H54 (cell line): Measurements from ENCODE around the gene MYBPC2.

Source experiments
- DNase-seq: peaks from one replicate; pipeline ENCODE4 v3.0.0; 2011; ENCODE audit warnings: low spot score, mixed read lengths; ENCODE audit not compliant: insufficient read length
- FAIRE-seq: peaks from 3 replicates; lab custom pipeline; 2011; peaks lifted over from hg19 to GRCh38; lab: Jason Lieb, UNC
- POLR2A ChIP-seq: IDR thresholded peaks from 2 replicates; pipeline ENCODE4 v1.6.1; 2011; ENCODE audit warnings: low read depth, mild to moderate bottlenecking, low read length

Gene MYBPC2

DNA sequence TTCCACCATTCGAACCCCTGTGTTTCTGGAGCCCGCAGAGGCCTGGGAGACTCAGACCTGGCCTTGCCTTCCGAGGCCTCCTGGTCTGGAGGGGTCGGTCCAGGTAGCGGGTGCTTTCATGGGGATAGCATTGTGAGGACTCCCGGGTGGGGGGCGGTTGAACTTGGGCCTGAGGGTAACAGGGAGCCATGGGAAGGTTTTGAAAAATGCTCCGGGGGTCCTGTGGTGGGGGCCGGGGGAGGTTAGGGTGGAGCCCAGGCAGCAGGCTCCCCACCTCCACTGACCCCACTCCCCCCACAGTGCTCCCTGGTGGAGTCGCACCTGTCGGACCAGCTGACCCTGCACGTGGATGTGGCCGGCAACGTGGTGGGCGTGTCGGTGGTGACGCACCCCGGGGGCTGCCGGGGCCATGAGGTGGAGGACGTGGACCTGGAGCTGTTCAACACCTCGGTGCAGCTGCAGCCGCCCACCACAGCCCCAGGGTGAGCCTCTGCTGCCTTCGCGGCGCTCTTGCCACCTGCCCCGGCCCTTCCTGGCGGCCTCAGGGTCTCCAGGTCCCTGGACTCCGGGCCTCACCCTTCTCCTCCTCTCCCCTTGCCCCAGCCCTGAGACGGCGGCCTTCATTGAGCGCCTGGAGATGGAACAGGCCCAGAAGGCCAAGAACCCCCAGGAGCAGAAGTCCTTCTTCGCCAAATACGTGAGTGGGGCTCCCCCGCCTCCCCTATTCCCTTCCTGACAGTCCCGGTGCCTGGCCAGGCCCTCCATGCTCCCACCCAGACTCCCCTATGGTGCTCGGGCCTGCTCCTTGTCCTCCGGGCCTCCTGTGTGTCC lies 47.8 kb downstream of the MYBPC2 start:
- DNase-seq (no peak), FAIRE-seq (no peak)
- no peak for TF ChIP-seq POLR2A

DNA sequence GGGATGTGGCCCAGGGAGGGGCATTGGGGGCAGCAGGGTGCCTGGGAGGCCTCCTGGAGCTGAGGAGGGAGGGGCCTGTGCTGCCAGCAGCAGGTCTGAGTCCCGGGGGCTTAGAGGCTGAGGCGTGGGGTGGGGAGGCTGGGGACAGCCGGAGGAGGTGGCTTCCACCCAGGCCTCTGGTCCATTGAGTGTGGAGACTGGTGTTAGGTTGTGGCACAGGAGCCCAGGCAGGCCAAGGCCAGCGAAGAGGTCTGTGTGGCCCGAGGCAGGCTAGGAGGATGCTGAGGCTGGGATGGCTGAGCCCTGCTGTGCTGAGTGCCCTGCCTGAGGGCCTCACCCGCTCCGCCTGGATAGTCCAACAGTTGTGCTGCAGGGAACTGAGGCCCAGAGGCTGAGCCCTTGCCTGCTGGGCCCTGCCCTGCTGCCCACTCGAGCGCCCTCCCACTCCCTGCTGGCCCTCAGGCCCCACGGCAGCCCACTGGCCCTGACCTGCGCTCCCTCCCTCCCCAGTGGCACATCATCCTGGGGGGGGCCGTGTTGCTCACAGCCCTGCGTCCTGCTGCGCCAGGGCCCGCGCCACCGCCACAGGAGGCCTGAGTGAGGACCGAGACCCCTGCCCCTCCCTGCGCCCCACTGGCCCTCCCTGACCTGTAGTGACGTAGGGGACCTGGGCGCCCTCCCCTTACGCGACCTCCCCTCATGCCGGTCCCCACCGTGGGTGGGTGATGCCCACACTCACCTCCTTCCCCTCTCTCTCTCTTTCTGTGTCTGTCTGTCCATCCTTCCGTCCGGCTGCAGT lies 48.9 kb downstream of the MYBPC2 start:
- DNase-seq = no peak
- FAIRE-seq = no peak
- no peak for TF ChIP-seq POLR2A

DNA sequence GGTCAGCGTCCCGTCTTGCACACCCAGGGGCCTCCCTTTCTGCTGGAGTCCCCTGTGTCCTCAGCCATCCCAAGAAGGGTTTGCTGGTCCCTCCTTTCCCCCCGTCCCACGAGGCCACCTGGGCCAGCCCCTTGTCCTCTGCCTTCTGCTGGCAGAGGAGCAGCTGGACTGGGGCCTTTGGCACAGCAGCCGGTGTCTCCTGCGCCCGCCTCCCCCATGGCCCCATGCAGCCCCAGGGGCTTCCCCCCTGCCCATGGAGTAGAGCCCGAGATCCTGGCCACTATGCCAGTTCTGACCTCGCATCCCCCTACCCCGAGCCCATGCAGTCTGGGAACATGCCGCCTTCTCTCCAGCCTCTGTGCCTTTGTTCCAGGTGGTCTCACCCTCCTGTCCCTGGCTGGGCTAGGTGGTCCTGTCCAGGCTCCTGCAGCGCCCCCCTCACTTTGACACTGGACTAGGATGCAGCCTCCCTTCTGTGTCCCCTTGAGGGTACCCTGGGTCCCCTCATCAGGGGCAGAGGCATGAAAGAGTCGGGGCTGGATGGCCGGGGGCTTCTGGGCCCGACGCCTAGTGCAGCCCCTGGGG lies 49.7 kb downstream of the MYBPC2 start:
- DNase-seq = no peak
- no peak for TF ChIP-seq POLR2A
- FAIRE-seq = no peak

DNA sequence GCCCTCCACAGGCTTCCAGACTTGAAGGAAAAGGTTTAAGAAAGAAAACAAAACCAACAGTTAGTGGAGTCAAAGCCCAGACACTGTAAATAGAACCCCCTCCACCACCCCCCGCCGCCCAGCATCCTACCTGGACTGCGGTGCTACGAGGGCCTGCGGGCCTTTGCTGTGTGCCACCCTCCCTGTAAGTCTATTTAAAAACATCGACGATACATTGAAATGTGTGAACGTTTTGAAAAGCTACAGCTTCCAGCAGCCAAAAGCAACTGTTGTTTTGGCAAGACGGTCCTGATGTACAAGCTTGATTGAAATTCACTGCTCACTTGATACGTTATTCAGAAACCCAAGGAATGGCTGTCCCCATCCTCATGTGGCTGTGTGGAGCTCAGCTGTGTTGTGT lies 50.2 kb downstream of the MYBPC2 start:
- FAIRE-seq = no peak
- TF ChIP-seq POLR2A = no peak

DNA sequence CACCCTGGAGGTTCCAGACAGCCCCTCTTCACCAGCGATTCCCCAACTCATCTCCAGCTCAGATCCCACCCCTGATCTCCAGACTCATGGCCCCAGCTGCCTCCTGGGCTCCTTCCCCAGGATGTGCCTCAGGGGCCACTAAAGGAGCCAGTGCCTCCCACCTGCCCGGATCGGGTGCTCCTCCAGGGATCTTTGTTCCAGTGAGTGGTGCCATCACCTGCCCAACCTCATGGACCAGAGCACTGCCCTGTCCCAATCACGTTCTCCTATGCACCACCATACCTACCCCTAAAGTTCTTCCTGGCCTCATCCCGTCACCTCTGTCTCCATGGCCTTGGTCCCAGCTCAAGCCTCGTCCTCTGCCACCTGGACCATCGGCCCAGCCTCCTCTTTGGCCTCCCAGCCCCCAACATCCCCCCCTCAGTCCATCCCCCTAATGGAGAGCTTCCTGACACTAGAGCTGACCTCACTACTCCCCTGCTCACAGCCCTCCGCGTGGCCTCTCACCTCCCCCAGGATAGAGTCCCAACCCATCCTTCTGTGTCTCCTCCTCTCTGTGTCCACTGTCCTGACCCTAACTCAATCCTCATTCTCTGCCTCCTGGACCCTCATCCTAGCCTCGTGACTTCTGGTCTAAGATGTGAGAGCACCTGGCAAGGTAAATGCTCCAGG lies 52.7 kb downstream of the MYBPC2 start:
- TF ChIP-seq POLR2A = no peak
- FAIRE-seq = no peak
- DNase-seq = no peak

More for the DNA sequence above, 50.2 kb downstream of the MYBPC2 start:
- no peak for DNase-seq

DNA sequence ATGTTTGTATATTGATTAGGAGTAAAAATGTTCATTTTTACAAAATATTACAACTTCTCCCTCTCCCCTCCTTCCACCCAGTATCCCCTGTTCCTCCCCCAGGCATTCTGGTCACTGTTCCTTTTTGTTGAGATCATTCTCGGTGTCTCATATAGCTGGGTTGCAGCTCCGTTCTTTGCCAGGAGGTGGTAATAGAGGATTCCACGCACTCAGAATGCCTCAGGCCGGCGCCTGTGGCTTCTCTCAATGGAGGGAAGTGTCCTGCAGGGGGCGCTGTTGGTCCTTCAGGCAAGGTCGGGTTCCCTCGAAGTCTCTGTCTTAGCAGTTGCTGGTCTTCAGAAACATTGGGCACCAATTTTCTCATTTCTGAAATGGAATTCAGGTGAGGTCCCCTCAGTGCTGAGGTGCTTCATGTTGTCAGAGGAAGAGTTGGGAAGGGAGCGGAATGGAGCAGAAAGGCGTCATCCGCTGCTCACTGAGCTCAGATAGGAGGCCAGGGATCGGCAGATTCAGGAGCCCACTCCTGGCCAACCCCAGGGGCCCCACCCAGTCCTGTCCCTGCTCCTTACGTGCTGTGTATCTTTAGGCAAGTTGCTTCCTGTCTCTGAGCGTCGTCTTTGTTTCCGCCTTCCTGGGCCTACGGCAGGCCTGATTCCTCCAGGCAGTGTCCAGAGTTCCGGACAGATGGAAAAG lies 54.3 kb downstream of the MYBPC2 start:
- FAIRE-seq = no peak
- TF ChIP-seq POLR2A = no peak
- peak; percentile 53 for DNase-seq

DNA sequence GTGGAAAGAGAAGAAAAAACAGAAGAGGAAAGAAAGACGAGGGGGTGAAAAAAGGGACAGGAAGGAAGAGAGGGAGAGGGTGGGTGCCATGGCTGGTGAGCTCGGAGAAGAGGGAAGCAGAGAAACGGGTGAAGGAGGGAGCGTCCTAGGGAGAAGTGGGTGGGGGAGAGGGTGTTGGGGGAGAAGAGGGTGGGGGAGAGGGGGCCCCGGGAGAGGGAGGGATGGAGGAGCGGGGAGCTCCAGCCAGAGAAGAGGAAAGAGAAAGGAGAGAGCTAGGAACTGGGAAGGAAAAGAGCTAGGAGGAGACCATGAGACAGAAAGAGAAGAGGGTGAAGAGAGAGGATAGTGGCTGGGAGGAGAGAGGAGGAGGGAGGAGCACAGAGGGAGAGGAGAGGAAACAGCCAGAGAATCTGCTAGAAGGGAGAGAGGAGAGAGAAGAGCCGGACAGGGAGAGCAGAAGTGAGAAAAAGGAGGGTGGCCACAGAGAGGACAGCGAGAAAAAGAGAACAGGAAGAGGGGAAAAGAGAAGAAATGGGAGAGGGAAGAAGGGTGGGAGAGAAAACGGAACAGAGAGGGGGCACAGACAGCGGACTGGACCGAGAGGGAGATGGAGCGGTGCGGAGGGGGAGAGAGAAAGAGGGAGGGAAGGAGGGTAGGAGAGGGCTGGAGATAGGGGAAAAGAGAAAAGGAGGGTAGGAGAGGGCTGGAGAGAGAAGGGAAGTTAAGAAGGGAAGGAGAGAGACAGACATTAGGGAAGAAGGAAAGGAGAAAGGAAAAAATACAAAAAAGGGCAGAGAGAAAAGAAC lies 55.9 kb downstream of the MYBPC2 start:
- FAIRE-seq = no peak
- no peak for TF ChIP-seq POLR2A
- DNase-seq = no peak

DNA sequence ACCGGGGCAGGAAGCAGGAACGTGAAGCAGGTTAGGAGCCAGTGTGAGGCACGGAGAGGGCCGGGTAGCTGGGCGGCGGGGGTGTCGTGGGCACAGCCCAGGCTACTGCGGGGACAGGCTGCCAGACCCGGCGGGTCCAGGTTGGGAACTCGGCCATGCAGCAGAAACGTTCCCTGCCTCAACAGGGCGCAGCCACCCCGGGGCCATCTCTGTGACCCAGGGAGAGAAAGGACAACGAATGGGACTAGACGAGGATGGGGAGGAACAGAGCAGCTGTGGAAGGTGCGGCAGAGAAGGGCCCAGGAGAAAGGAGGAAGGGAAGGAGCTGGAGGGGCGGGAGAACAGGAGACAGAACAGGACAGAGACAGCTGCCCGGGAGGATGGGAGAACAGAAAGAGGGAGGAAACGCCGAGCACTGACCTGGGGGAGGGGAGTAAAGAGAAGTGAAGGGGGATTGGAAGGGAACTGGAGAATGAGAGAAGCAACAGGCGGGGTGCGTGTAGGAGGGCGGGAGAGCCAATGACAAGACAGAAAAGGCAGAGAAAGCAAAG lies 56.8 kb downstream of the MYBPC2 start:
- FAIRE-seq (no peak), DNase-seq (no peak)
- no peak for TF ChIP-seq POLR2A

DNA sequence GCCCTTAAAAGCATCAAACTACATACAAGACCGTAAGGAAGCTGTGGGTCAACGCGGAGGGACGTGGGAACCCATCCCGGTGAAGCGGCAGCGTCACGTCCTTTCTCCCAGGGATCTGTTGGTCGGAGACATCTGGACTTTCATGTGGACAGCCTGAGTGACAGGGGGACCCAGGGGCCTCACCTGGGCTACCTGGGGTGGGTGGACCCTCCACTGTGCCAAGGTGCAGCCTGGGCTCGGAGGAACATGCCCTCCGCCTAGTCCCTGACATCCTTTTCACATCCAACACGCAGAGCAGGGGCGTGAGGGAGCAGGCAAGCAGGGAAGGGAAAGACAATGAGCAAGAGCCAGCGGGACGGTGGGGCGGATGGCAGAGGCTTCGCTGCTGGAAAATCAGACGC lies 57.7 kb downstream of the MYBPC2 start:
- no peak for TF ChIP-seq POLR2A
- DNase-seq = no peak
- FAIRE-seq = no peak

DNA sequence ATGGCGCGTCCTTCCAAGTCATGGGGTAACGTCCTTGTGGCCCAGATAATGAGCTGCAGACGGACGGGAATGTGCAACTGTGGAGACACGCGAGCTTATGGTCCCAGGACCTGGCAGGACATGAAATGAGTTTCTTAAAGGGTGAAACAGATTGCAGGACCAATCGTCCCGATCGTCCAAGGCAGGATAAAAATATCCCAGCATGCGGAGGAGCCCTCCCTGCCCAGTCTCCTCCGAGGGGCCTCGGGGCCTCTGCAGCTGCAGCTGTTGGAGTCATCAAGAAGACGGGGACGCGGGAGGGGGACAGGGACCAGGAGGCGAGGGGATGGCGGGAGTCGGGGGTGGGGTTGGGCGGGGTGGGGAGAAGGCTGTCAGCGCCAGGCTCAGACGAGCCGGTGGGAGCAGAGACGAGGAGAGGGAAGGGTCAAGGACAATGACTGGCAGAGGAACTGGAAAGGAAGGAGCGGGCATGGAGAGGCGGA lies 58.3 kb downstream of the MYBPC2 start:
- DNase-seq = no peak
- TF ChIP-seq POLR2A = no peak
- FAIRE-seq = no peak

DNA sequence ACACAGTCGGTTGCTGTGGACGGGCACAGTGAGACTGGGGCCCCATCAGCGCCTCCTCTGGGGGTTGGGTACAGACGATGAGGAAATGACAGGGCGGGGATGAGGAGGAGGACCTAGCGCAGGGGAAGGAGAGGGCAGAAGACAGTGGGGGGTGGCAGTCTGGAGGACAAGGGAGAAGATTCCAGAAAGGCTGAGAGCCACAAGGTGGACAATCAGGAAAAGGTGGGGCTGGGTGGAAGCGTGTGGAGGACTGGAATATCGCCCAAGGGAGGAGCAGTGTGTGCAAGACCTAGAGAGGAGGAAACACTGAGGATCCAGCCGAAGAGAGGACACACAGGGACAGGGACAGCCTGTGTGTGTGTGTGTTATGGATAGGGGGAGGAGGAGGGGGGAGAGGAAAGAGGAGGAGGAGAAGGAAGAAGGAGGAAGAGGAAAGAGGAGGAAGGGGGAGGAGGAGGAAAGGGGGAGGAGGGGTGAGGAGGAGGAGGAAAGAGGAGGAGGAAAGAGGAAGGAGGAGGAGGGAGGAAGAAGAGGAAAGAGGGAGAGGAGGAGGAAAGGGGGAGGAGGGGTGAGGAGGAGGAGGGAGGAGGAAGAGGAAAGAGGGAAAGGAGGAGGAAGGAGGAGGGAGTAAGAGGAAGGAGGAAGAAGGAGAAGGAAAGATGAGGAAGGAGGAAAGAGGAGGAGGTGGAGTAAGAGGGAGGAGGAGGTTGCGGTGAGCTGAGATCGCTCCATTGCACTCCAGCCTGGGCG lies 59.8 kb downstream of the MYBPC2 start:
- DNase-seq = no peak
- TF ChIP-seq POLR2A = no peak
- FAIRE-seq = no peak
